HG03064 (cell line): ENCODE data around the gene TMEM170A.

ENCODE experiments used
- ATAC-seq: cut with Tn5 transposase; IDR thresholded peaks from one replicate; pipeline ENCODE4 v1.9.1; 2021; ENCODE audit warnings: low read depth; ENCODE audit not compliant: unreplicated experiment

Gene TMEM170A

DNA sequence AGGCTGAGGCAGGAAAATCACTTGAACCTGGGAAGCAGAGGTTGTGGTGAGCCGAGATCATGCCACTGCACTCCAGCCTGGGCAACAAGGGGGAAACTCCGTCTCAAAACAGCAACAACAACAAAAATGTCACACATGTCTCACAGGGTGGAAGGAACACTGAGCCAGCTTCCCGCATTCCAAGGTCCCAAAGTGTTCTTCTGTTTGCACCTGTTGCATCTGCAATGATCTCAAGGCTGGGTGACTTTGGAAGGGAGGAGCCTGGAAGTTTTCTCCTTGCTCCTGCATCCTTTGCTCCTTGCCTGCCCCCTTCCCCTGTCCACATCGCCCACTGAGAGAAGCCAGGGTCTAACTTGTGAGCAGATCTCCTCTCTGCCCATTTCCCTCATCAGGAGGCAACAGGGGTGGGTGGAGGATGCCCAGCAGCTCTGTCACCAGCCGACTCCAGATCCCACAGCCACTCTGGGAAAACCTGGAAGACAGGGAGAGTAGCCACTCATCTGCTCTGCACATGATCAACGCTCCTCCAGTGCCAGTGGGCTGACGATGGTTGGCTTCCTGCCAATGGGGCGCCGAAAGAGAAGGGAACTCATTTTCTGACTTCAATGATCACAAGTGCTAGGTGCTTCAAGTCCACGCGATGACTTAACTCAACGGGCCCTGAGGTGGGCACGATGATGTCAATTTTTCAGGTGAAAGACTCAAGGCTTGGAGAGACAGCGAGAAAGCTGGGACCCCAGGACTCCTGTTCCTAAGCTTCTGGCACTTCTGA is 18.1 kb upstream of the TMEM170A start:
- no peak for ATAC-seq

DNA sequence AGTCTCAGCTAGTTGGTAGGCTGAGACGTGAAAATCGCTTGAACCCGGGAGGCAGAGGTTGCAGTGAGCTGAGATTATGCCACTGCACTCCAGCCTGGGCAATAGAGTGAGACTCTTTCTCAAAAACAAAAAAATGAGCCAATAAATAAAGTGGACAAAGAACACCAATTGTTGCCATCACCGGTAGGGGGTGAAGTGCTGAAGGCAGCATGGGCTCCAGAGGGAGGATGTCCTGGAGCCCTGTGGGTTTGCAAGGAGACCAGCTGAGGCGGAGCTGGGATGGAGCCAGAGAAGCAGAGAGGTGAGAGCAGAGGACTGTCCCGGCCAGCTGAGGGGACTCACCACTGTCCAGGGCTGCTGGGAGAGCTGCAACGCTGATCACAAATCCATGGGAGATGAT is 17.0 kb upstream of the TMEM170A start:
- no peak for ATAC-seq

DNA sequence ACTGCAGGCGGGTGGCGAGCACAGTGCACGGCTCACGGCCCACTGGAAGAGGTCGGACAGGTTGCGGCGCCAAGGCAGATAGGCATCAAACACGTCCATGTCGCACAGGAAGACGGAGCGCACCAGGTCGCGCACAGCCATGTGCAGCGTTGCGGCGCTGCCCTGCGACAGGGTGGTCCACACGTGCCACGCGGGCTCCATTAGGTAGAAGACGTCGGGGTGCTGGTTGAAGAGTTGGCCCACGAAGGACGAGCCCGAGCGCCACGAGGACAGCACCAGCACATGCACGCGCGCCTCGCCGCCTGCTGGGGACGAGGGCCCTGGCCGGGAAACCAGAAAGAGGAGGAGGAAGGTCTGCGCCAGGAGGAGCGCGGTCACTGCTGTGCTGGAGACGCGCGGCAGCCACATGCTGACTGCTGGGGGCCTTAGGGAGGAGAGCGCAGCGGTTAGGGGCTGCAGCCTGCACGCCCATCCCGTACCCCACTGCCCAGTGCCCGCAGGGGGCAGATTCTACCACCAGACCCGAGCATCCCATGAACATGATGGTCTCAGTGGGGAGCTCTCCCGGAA is 15.0 kb upstream of the TMEM170A start:
- ATAC-seq, result no peak

DNA sequence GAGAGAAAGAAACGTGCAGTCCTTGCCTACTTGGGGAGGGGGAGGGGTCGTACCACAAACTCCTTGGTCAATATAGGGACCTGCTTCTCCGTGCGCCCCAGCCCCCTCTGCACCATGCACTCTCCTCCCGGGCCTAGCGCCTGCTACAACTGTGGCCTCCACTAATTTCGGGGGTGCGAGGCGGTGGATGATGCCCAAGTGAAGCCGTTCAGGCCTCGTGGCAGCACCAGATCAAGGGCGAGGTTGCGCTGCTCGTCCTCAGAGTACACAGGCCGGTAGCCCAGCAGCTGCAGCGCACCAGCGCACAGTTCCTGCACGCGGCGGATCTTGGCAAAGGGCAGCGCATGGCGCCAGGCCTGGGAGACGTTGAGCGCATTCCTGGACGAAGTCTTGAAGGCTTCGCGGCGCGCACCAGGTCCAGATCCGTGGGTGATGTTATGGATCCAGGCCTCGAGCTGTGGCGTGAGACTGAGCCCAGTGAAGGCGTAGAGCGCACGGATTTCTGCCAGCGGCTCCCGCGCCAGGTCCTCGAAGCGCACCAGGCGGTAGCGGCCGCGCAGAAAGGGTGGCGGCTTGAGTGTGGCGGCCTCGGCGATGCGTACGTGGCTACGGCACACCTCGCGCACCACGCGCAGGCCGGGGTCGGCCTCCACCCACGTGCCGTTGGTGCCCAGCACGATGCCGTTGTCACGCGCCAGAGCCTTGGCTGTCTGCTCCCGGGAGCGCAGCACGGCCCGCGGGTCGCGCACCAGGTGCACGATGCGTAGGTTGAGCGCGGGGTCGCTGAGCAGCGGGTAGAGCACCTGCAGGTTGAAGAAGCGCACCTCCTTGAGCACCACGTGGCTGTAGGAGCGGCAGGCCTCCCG is 14.2 kb upstream of the TMEM170A start:
- no peak for ATAC-seq

DNA sequence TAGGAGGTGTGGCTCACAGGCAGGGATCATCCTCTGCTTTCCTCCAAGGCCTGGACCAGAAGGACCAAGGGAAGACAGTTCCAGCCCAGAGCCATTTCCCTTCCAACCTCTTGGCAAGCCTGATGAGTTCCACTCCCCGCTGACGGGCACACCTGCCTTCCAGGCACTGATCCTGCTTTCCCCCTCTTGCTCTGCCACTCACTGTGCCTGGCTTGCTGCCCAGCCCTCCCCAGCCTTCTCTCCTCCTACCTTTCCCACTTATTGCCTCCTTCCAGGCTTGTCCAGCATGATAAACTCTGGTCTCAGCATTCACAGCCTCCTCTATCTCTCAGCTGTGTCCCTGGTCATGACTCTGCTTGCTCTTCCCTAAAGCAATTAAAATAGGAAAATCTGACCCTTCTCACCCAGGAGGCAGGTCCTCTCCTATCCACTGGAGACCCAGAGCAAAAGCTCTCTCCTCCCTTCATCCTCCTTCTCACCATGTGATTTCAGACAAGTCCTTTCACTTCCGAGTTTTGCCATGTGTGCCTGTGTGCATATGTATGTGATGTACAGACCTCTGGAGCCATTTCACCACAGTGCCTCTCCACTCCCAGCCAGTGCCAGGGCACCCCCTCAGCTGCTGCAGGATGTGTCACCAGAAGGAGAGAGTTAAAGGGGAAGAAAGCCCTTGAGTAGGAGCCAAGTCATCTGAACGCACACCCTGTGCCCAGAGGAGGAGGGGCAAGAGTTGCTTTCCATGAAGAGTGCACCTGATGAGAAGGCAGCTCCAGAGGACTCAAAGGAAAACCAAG is 13.4 kb upstream of the TMEM170A start:
- no peak for ATAC-seq

DNA sequence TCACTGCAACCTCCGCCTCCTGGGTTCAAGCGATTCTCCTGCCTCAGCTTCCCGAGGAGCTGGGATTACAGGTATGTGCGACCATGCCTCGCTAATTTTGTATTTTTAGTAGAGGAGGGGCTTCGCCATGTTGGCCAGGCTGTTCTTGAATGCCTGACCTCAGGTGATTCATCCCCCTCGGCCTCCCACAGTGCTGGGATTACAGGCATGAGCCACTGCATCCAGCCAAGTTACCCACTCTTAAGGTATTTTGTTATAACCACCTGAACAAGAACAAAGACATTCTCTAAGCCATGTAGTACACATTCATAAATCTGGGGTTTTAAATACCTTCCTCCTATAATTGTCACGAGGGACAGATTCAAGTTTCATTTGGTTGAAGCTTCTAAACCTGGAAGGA is 12.3 kb upstream of the TMEM170A start:
- ATAC-seq, result no peak

DNA sequence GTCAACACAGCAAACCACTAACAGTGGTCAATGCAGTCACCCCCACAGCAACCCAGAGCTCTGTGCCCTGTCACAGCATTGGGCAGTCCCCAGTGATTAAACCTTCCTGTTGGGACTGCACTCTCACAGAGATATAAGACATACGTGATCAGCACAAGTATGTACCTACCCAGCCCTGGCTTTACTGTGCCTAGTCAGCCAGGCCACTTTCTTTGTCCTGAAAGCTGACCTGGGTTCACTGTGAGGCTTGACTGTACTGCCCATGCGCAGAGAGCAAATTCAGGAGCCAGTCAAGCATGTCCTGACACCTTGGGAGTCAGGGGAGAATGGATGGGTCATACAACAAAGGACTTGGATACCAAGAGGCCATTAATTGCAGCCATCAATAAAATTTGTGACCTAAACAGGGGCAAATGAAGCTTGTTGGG is 10.9 kb upstream of the TMEM170A start:
- ATAC-seq, result no peak

DNA sequence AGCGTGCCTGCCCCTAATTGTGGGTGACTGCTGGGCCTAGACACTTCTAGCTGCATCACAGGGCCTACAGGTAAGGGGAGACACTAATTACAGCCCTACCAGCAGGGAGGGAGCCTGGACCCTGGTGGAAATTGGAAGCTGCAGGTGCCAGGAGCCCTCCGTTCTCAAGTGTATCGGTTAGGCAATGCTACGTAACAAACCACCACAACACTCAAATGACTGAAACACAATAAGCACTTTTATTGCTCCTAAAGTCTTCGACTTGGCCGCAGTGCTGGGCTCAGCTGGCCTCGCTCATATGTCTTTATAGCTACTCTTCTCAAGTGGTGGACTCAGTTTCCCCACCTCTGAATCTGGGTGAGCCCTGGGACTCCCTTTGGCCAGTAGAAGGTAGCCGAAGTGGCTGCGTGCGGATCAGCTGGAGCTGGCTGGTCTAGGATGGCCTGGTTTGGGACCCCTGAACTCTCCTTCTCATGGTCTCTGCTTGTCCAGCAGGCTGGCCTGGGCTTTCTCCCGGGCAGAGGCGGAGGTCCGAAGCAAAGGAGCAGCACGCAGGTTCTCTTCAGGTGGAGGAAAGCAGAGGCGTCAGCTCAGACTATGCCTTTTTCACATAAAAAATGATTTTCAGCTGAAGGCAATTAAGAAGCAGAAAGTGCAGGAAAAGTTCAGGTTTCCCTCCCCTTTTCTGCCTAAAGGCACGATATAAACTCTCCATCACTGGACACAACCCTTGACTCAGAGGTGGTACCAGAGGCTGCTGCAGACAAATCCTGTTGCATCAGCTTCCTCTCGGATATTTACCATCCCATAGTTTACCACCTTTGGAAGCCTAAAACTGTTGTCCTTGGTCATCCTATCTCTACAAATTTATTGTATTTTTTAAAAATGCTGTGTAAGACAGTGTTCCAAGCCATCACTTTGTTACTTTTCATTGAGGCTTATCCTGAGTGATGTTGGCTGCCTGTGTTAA is 8.7 kb upstream of the TMEM170A start:
- no peak for ATAC-seq

DNA sequence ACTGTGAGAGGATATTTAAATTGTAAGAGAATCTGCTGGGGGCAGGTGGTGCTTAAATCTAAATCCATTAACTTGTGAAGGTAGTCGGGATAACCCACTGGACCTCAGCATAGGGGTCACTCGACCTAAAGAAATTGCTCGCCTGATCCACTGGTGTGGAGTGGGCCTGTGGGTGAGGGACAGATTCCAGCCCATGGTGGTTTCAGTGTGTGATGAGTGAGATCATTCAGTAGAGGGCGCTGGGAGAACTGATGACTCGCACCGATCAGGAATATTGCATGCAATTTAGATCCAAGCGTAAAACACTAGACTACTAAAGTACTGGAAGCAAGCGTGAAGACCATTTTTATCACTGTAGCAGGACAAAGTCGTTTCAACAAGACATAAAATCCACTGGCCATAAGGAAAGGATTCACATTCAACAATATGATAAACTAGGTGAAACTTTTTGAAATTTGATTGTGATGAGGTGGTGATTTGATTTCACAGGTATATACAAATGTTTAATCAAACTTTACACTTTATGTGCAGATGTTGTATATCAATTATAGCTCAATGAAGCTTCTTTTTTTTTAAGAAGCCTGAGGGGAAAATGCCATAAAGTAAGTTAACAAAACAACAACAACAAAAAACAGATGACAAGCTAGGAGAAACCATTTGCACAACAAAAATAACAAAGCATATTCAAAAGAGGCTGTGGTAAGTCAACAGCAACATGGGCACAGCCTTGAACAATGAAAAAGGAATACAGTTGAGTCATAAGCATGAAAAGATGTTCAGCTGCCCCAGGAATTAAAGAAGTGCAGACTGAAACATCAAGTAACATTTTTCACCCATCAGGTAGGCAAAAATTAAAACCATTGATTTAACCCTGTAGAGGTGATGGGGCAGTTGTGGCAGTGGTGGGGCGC is 7.5 kb upstream of the TMEM170A start:
- no peak for ATAC-seq

DNA sequence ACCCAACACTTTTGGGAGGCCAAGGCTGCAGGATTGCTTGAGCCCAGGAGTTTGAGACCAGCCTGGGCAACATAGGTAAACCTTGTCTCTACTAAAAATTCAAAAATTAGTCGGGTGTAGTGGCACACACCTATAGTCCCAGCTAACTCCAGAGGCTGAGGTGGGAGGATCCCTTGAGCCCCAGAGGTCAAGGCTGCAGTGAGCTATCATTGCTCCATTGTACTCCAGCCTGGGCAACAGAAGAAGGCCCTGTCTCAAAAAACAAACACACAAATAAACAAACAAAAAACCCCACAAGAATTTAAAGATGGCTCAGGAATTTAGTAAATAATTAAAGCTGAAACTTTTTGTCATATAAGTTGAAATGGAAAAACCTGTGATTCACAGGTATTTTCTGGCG is 2.3 kb upstream of the TMEM170A start:
- no peak for ATAC-seq

DNA sequence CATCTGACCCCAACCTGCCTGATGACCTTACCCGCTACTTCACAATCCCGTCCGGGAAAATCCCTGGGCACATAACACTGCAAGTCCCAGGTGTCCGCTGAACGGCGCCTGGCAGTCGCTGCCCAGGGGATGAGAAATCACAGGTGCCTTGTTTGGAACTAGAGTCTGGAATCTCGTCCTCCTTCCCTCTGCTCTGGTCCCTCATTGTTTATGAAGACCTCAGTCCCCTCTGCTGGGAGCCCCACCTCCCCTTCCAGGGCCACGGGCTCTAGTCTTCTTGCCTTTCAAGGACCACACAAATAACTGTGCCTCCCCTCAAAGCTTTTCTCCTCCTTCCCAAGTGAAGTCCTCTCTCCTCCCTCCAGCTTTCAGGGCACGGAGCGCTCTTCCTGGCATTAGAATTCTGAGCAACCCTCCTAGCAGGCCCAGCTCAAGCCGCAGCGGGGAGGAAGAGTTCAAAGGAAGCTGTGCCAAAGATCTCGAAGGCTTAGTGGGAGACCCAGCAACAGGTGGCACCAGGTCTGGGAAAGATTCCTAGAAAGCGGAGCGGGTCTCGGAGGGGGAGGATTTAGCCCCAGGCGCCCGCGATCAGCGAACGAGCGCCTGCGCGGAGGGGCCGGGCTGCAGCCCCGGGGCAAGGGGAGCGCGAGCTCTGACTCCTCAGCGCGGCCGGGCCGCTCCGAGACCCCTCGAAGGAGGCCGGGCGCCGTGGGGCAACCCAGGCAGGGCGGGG is 934 bp downstream of the TMEM170A start:
- peak; percentile 11 for ATAC-seq

DNA sequence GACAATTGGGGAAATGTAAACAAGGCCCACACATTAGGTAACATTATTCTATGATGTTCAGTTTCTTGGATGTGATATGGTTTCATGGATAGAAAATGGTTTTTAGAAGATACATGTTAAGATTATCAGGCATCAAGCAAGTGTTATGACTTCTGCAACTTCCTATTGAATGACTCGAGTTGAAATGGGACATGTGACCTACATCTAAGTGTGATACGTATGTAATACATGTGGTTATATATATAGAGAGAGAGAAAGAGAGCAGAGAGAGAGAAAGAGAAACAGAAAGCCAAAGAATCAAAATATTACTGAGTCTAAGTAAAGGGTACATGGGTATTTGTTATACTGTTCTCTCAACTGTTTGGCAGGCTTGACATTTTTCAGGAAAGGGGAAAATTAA is 1.7 kb downstream of the TMEM170A start:
- ATAC-seq, result no peak

DNA sequence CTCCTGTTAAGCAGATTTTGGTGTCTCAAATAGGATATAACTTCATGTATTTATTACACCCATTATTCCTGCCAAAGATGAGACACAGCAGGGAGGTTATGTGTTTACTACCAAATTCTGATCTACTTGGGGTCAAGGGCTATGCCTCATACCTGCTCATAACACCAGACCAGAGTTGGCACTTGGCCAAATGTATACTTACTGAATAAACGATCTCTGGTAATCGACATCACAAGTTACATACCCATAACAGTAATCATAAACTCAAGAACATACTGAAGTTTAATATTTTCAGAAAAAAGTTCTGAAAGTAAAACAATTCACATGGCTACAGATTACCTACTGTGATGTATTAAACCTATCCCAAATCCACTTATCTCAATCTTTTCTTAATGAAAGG is 2.9 kb downstream of the TMEM170A start:
- no peak for ATAC-seq

DNA sequence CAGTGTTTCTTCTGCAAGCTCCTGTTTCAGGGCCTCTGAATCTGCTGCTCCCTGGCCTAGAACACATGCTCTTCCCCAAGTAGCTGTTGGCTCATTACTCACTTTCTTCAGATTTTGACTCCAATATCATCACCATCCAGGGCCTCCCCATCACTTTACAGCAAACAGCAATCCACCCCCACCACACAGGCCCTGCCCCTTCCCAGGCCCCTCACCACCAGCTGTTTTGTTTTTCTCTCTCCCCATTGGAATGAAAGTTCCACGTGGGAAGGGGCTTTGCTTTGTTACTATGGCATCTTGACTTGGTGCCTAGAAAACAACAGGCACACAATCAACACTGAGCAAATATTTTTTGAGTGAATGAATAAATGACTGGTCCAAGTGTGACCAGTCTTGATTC is 4.0 kb downstream of the TMEM170A start:
- ATAC-seq, result no peak

DNA sequence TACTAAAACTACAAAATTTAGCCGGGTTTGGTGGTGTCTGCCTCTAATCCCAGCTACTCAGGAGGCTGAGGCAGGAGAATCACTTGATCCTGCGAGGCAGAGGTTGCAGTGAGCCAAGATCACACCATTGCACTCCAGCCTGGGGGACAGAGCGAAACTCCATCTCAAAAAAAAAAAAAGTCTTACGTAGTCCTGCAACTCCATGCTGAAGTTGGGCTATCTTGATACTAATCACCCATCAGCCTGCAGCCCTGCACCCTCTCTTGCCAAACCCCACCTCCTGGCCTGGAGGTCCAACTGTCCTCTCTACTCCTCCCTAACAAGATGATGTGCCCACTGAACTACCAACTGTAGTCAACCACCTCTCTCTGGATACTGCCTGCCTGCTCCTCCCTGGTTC is 4.8 kb downstream of the TMEM170A start:
- ATAC-seq, result no peak

DNA sequence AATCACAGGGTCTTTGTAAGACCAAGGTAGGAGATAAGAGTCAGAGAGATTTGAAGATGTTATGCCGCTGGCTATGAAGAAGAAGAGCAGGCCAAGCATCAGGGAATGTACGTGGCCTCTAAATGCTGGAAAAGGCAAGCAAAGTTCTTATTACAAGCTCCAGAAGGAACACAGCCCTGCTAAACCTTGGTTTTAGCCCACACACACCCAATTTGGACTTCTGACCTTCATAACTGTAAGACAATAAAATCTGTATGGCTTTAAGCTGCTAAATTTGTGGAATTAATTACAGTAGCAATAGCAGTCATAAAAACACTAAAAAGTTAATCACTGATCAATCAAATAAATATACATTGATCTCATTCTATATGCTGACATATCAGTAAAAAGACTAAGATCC is 6.0 kb downstream of the TMEM170A start:
- no peak for ATAC-seq

DNA sequence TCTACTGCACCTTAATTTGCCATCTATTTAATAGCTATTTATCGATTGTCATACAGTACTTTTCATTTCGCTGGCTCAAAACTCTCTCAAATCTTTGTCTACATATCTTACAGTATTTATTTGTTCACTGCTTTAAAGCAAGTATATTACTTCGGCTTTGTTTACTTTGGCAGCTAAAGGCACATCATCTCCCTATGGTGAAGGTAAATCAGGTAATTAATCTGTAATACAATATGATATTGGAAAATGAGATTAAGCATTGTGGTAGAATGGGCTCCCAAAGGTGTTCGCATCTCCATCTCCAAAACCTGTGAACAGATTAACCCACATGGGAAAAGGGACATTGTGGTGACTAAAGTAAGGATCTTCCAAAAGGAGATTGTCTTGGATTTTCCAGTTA is 6.5 kb downstream of the TMEM170A start:
- no peak for ATAC-seq

DNA sequence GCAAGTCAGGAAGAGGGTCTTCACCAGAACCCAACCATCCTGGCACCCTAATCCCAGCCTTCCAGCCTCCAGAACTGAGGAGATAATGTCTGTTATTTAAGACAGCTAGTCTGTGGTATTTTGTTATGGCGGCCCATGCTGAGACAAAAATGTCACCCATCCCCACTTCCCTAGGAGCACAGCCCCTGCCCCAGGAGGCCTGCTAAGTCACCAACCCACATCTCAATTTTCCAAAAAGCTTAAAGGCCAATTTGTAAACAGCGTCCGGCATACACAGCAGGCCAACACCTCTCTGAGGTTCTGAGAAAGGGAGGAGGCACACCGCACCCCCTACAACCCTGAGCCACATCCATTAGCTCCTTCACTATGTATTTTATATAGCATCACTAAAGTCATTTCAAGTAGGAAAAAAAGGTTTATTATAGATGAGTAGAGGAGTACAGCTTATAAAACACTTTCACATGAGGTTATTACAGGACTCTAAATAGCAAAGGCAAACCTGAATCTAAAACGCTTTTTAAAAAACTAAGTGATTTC is 6.9 kb downstream of the TMEM170A start:
- no peak for ATAC-seq
